Fibroblast of lung (primary cell): ENCODE measurements around the gene CHRNA5.

Experiments used
- EZH2 ChIP-seq: IDR thresholded peaks from 2 replicates; pipeline ENCODE4 v1.5.1; 2012; ENCODE audit warnings: low read length, control low read depth, mild to moderate bottlenecking; ENCODE audit errors: missing control alignments
- TF ChIP-seq, protein P1 (sequence below), 2 donors: IDR thresholded peaks in 1 of 2; conservative IDR thresholded peaks in 1 of 2; 1 replicate in 1 of 2; 2 replicates in 1 of 2; pipeline ENCODE4 v1.5.1; 2011 to 2012; ENCODE audit warnings: low read length in 2 of 2, control low read depth in 1 of 2, inconsistent platforms in 1 of 2, low read depth in 1 of 2, mild to moderate bottlenecking in 1 of 2

DNA sequence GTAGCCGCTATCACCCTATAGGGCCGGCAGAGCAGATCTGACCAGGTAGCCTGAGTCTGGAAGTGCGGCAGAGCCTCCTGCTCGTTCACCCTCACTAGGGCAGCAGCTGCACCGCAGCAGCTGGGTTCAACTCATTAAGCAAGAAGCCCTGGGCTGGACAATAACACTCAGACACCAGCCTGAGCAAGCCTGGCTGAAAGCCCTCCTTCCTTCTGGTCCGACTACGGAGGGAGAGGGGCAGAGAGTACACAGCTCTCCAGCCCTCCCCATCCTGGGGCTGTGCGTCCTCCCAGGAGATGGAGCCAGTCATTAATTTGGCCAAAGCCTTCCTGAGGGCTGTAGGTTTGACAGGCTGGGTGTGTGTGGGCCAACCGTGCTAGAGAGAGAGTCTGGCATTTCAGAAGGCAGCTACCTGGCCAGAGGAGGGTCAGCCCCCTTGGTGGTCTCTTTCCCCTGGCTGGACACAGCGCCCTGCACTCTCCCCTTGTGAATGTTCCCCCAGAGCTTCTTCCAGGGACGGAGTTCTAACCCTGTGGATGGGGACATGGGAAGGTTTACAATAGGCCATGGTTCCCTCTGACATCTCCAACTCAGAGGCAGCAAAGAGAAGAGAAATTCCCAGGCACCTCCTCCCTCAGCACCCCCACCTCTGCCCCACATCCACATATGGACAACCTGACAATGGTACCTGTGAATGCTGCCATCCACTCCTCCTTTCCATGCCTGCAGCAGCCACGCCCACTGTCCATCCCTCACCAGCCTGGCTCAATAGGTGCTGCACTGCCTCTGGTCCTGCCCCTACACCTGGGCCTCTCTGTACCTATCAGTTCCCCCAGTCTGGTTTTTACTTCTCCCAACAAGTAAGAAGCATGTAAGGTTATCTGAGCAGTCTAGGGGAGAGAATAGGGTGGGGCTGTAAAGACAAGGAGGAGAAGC lies 69.2 kb downstream of the CHRNA5 start:
- TF ChIP-seq EZH2, result no peak
- TF ChIP-seq, protein P1, sequence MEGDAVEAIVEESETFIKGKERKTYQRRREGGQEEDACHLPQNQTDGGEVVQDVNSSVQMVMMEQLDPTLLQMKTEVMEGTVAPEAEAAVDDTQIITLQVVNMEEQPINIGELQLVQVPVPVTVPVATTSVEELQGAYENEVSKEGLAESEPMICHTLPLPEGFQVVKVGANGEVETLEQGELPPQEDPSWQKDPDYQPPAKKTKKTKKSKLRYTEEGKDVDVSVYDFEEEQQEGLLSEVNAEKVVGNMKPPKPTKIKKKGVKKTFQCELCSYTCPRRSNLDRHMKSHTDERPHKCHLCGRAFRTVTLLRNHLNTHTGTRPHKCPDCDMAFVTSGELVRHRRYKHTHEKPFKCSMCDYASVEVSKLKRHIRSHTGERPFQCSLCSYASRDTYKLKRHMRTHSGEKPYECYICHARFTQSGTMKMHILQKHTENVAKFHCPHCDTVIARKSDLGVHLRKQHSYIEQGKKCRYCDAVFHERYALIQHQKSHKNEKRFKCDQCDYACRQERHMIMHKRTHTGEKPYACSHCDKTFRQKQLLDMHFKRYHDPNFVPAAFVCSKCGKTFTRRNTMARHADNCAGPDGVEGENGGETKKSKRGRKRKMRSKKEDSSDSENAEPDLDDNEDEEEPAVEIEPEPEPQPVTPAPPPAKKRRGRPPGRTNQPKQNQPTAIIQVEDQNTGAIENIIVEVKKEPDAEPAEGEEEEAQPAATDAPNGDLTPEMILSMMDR (conservative IDR thresholded peaks at IDR 0.05 in 1 of 2, IDR thresholded peaks at IDR 0.05 in 1 of 2; ENCODE audit: low read depth in 1 of 2, low read length in 2 of 2), result no peak
